GM12878 (cell line): ENCODE results near the gene GLTP. TPM values are rescaled to one million over a fixed set of nuclear protein-coding genes. Genes with fewer than 3 reads are reported as not detected.
A peak's percentile ranks its signal among the peaks of the same experiment; 100 is the strongest.

Experiments
- ATAC-seq: fragments of 200-7000 bp; cut with Tn5 transposase; 3 replicates; pipeline ENCODE4 v1.9.1; 2020; ENCODE audit warnings: mild to moderate bottlenecking, moderate library complexity
- BruUV-seq: library from RNA; stranded (reverse); fragments of 400-500 nt; replicated peaks from 2 replicates; lab custom pipeline; 2021; lab: Mats Ljungman, UMichigan
- CTCF ChIA-PET: fragments of 300-600 bp; sonication (Branson Sonifier 250); formaldehyde crosslinking; extraction: SDS; loops from one replicate; lab custom pipeline; 2021; ENCODE audit warnings: inconsistent platforms; lab: Yijun Ruan, JAX
- POLR2A ChIA-PET: fragments of 350-600 bp; formaldehyde crosslinking; extraction: SDS; loops from one replicate; lab custom pipeline; 2021; ENCODE audit warnings: inconsistent platforms; lab: Charles Lee
- RAD21 ChIA-PET: fragments of 300-600 bp; sonication (Branson Sonifier 250); formaldehyde crosslinking; loops from one replicate; lab custom pipeline; 2023; ENCODE audit warnings: antibody characterized with exemption; ENCODE audit not compliant: unreplicated experiment; lab: Charles Lee
- SMC1A ChIA-PET: fragments of 300-600 bp; sonication (Branson Sonifier 250); formaldehyde crosslinking; loops from one replicate; lab custom pipeline; 2023; ENCODE audit not compliant: unreplicated experiment, uncharacterized antibody; lab: Charles Lee
- DNase-seq: peaks from one replicate; pipeline ENCODE4 v3.0.0-alpha.2; 2011; ENCODE audit warnings: low read depth, low spot score
- FAIRE-seq: peaks from 3 replicates; lab custom pipeline; 2011; peaks lifted over from hg19 to GRCh38; lab: Jason Lieb, UNC
- H2AFZ ChIP-seq: 2 replicates; pipeline ENCODE4 v1.6.0; 2011; ENCODE audit warnings: low read depth, low read length, control low read depth; ENCODE audit not compliant: control insufficient read depth
- H3K27ac ChIP-seq: 2 replicates; pipeline ENCODE4 v1.5.1; 2011; ENCODE audit warnings: control low read depth; ENCODE audit not compliant: control insufficient read depth, insufficient read depth
- H3K27me3 ChIP-seq, 2 experiments: replicated peaks in 1 of 2; 2 replicates each; pipeline versions ENCODE4 v1.6.0 to v1.6.1; 2011; ENCODE audit warnings: low read length in 1 of 2; ENCODE audit not compliant: control insufficient read depth in 2 of 2, insufficient read depth in 2 of 2
- H3K36me3 ChIP-seq, 2 experiments: 2 replicates each; pipeline ENCODE4 v1.5.1; 2011; ENCODE audit warnings: low read length in 1 of 2; ENCODE audit not compliant: control insufficient read depth in 2 of 2, insufficient read depth in 2 of 2
- H3K4me1 ChIP-seq: 2 replicates; pipeline ENCODE4 v1.6.1; 2011; ENCODE audit warnings: mild to moderate bottlenecking, low read length, moderate library complexity, mixed read lengths; ENCODE audit not compliant: control insufficient read depth, insufficient read depth
- H3K4me2 ChIP-seq: 2 replicates; pipeline ENCODE4 v1.6.0; 2011; ENCODE audit warnings: control low read depth; ENCODE audit not compliant: control insufficient read depth, insufficient read depth
- H3K4me3 ChIP-seq: fragments of 200-600 bp; sonication (generic); 2 replicates; pipeline ENCODE4 v1.5.1; 2016
- H3K79me2 ChIP-seq: 2 replicates; pipeline ENCODE4 v1.6.0; 2011; ENCODE audit warnings: low read length; ENCODE audit not compliant: control insufficient read depth, insufficient read depth
- H3K9ac ChIP-seq: 2 replicates; pipeline ENCODE4 v1.8.0; 2011; ENCODE audit warnings: low read length, control low read depth, mixed read lengths; ENCODE audit not compliant: control insufficient read depth, insufficient read depth
- H3K9me3 ChIP-seq: replicated peaks from 3 replicates; pipeline ENCODE4 v1.5.1; 2011; ENCODE audit warnings: mild to moderate bottlenecking, low read length; ENCODE audit not compliant: control insufficient read depth, insufficient read depth
- H4K20me1 ChIP-seq: 2 replicates; pipeline ENCODE4 v1.6.0; 2011; ENCODE audit not compliant: control insufficient read depth, insufficient read depth
- CBX3 ChIP-seq: fragments of 200-600 bp; sonication (generic); IDR thresholded peaks from 2 replicates; pipeline ENCODE4 v1.6.1; 2016; ENCODE audit warnings: low read depth, borderline replicate concordance
- CHD2 ChIP-seq: IDR thresholded peaks from 2 replicates; pipeline ENCODE4 v1.6.1; 2011; ENCODE audit warnings: low read depth, low read length, improper control_type of control experiment, borderline replicate concordance
- CREM ChIP-seq: IDR thresholded peaks from 2 replicates; pipeline ENCODE4 v1.6.1; 2014; ENCODE audit warnings: antibody characterized with exemption, low read depth
- ESRRA ChIP-seq: IDR thresholded peaks from 2 replicates; pipeline ENCODE4 v1.6.1; 2012; ENCODE audit warnings: mild to moderate bottlenecking, low read length, improper control_type of control experiment
- HDAC2 ChIP-seq: fragments of 200-600 bp; sonication (generic); IDR thresholded peaks from 2 replicates; pipeline ENCODE4 v1.6.1; 2017
- JUNB ChIP-seq: IDR thresholded peaks from 2 replicates; pipeline ENCODE4 v1.6.1; 2016; ENCODE audit warnings: antibody characterized with exemption, mild to moderate bottlenecking
- KDM1A ChIP-seq: fragments of 200-600 bp; sonication (generic); IDR thresholded peaks from 2 replicates; pipeline ENCODE4 v1.6.1; 2016; ENCODE audit warnings: borderline replicate concordance
- MEF2A ChIP-seq: IDR thresholded peaks from 2 replicates; pipeline ENCODE4 v1.6.1; 2011; ENCODE audit warnings: low read depth, mild to moderate bottlenecking, low read length, moderate library complexity; ENCODE audit not compliant: insufficient read depth
- NR2F1 ChIP-seq: fragments of 450-650 bp; conservative IDR thresholded peaks from 2 replicates; pipeline ENCODE4 v1.6.1; 2017; ENCODE audit warnings: mild to moderate bottlenecking
- PAX8 ChIP-seq: fragments of 450-650 bp; IDR thresholded peaks from 2 replicates; pipeline ENCODE4 v1.6.1; 2017; ENCODE audit warnings: mild to moderate bottlenecking, moderate library complexity
- POU2F2 ChIP-seq: IDR thresholded peaks from 3 replicates; pipeline ENCODE4 v1.6.1; 2011; ENCODE audit warnings: low read depth, mild to moderate bottlenecking, low read length, borderline replicate concordance
- RBBP5 ChIP-seq: fragments of 200-600 bp; sonication (generic); conservative IDR thresholded peaks from 2 replicates; pipeline ENCODE4 v1.6.1; 2016
- SMC3 ChIP-seq: IDR thresholded peaks from 2 replicates; pipeline ENCODE4 v1.6.1; 2011; ENCODE audit warnings: low read length, improper control_type of control experiment, borderline replicate concordance
- YY1 ChIP-seq: IDR thresholded peaks from 2 replicates; pipeline ENCODE4 v1.6.1; 2011; ENCODE audit warnings: low read depth, mild to moderate bottlenecking, low read length
- ZNF274 ChIP-seq: IDR thresholded peaks from one replicate; pipeline ENCODE4 v1.8.0; 2011; ENCODE audit not compliant: insufficient read length, insufficient read depth
- ZNF384 ChIP-seq: IDR thresholded peaks from 2 replicates; pipeline ENCODE4 v1.6.1; 2012; ENCODE audit warnings: low read depth, mild to moderate bottlenecking, low read length, improper control_type of control experiment, borderline replicate concordance
- ZNF622 ChIP-seq: fragments of 450-650 bp; IDR thresholded peaks from 2 replicates; pipeline ENCODE4 v1.6.1; 2017; ENCODE audit warnings: mild to moderate bottlenecking, inconsistent platforms
- WGBS: methylation state at CpG from one replicate; pipeline ENCODE4 v1.1.6; 2016; ENCODE audit warnings: low lambda C conversion rate; ENCODE audit not compliant: insufficient replicate concordance, insufficient coverage; ENCODE audit errors: missing lambda C conversion rate; 5-methylcytosine and 5-hydroxymethylcytosine counted together
- in situ Hi-C: fragments of 300-500 bp; cut with MboI; formaldehyde crosslinking; loops from 9 replicates; pipeline ENCODE4 v1.14.3; 2018; ENCODE audit warnings: mixed read lengths
- intact Hi-C: fragments of 100-400 bp; cut with micrococcal nuclease; formaldehyde crosslinking; loops from one replicate; pipeline ENCODE4 v1.14.2; 2022; ENCODE audit not compliant: unreplicated experiment
- polyA plus RNA-seq, 11 experiments: library from polyadenylated mRNA; depleted of rRNA in 4 of 11; unstranded in 6 of 11; stranded (reverse) in 5 of 11; fragments of >200 nt; fragmentation: Nextera tagmentation in 4 of 11; fragmentation: Illumina TruSeq in 1 of 11; extraction: Ambion mirVana in 4 of 11; extraction: Trizol in 1 of 11; gene quantifications; 1 replicate in 1 of 11; 2 replicates in 10 of 11; pipeline versions ENCODE4 v1.2.1 to v1.2.3, GENCODE V29; 2011 to 2016; ENCODE audit warnings: inconsistent platforms in 2 of 11, missing spikeins in 2 of 11, low read depth in 1 of 11
- total RNA-seq, 4 experiments: library from RNA; depleted of rRNA in 3 of 4; stranded (reverse); fragments of >200 nt in 3 of 4; fragmentation: Illumina TruSeq in 1 of 4; extraction: Trizol in 1 of 4; gene quantifications; 2 replicates each; pipeline versions ENCODE4 v1.2.1 to v1.2.3, GENCODE V29; 2013 to 2021
- TF ChIP-seq, protein P1 (sequence below): fragments of 450-650 bp; IDR thresholded peaks from 2 replicates; pipeline ENCODE4 v1.6.1; 2016; ENCODE audit warnings: mild to moderate bottlenecking, moderate library complexity, borderline replicate concordance
- TF ChIP-seq, protein P2 (sequence below): fragments of 450-650 bp; IDR thresholded peaks from 2 replicates; pipeline ENCODE4 v1.6.1; 2017; ENCODE audit warnings: mild to moderate bottlenecking

The GLTP gene
- total and polyA plus RNA-seq, 10 of the 15 experiments (the other 5 are each of a cell fraction or from before 2014, with no cell fraction given): 16.8 to 44.0 (median 25.3) TPM

GRCh38 chr12:109844983-109845823 lies 35.1 kb downstream of the GLTP start:
- Histone ChIP-seq H3K4me1 (peaks cover 8% of the 10 kb centered on the region), H3K4me3 (peak overlapping the region; percentile 13; the same call in 1 of the 2 replicates), H3K9ac (no peak overlapping the region), H3K27me3 (no peaks in the 10 kb centered on the region), H3K4me2 (peak overlapping the region; percentile 99), H3K36me3 (no peaks in the 10 kb centered on the region), H3K9me3 (no peaks in the 10 kb centered on the region), H4K20me1 (no peaks in the 10 kb centered on the region), H3K79me2 (no peaks in the 10 kb centered on the region), H3K27ac (no peak overlapping the region), H2AFZ (peak overlapping the region; percentile 99)
- 4% methylated on average over 30 of the region's 30 CpGs for WGBS
- ChIA-PET RAD21 (interaction anchor here (0.5 to 3.1 kb wide), 12 partner anchors 10 to 273 kb away, joined by 3 to 17 read pairs (median 4); no protein-coding TSS in a partner anchor), SMC1A (interaction anchor here (0.9 to 5.4 kb wide), 12 partner anchors 9 to 419 kb away, joined by 3 to 40 read pairs (median 4); no protein-coding TSS in a partner anchor), POLR2A (interaction anchor here (0.6 to 1.2 kb wide), 2 partner anchors 31 to 55 kb away, joined by 3 read pairs; no protein-coding TSS in a partner anchor), CTCF (interaction anchor here (0.5 to 7.7 kb wide), 46 partner anchors 9 to 757 kb away, joined by 3 to 139 read pairs (median 5); partner anchors contain the start of genes MMAB, MVK and TCHP)
- peak; percentile 42 for DNase-seq
- in situ Hi-C loops: no loop called here
- no TSS peak for BruUV-seq
- ATAC-seq: peak; percentile 97
- no peak for FAIRE-seq
- intact Hi-C loops: loop anchor here (1.0 to 5.0 kb wide), 2 partner anchors 40 to 328 kb away; no protein-coding TSS in a partner anchor
- TF ChIP-seq ZNF622 (no peak), CHD2 (peak; percentile 39; the same call in 1 of the 2 replicates), SMC3 (peak; percentile 61), CBX3 (no peak), MEF2A (no peak), HDAC2 (no peak), CREM (no peak), NR2F1 (0 out of 2 replicates have a peak, but pooled peaks have one; percentile 13), ZNF274 (no peak), KDM1A (no peak), ZNF384 (no peak), JUNB (no peak), ESRRA (no peak), RBBP5 (no peak), POU2F2 (no peak; the same call in 2 of the 3 replicates), PAX8 (no peak), YY1 (peak; percentile 39; the same call in 1 of the 2 replicates)
- TF ChIP-seq, protein P1, sequence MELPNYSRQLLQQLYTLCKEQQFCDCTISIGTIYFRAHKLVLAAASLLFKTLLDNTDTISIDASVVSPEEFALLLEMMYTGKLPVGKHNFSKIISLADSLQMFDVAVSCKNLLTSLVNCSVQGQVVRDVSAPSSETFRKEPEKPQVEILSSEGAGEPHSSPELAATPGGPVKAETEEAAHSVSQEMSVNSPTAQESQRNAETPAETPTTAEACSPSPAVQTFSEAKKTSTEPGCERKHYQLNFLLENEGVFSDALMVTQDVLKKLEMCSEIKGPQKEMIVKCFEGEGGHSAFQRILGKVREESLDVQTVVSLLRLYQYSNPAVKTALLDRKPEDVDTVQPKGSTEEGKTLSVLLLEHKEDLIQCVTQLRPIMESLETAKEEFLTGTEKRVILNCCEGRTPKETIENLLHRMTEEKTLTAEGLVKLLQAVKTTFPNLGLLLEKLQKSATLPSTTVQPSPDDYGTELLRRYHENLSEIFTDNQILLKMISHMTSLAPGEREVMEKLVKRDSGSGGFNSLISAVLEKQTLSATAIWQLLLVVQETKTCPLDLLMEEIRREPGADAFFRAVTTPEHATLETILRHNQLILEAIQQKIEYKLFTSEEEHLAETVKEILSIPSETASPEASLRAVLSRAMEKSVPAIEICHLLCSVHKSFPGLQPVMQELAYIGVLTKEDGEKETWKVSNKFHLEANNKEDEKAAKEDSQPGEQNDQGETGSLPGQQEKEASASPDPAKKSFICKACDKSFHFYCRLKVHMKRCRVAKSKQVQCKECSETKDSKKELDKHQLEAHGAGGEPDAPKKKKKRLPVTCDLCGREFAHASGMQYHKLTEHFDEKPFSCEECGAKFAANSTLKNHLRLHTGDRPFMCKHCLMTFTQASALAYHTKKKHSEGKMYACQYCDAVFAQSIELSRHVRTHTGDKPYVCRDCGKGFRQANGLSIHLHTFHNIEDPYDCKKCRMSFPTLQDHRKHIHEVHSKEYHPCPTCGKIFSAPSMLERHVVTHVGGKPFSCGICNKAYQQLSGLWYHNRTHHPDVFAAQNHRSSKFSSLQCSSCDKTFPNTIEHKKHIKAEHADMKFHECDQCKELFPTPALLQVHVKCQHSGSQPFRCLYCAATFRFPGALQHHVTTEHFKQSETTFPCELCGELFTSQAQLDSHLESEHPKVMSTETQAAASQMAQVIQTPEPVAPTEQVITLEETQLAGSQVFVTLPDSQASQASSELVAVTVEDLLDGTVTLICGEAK: no peak
- TF ChIP-seq, protein P2, sequence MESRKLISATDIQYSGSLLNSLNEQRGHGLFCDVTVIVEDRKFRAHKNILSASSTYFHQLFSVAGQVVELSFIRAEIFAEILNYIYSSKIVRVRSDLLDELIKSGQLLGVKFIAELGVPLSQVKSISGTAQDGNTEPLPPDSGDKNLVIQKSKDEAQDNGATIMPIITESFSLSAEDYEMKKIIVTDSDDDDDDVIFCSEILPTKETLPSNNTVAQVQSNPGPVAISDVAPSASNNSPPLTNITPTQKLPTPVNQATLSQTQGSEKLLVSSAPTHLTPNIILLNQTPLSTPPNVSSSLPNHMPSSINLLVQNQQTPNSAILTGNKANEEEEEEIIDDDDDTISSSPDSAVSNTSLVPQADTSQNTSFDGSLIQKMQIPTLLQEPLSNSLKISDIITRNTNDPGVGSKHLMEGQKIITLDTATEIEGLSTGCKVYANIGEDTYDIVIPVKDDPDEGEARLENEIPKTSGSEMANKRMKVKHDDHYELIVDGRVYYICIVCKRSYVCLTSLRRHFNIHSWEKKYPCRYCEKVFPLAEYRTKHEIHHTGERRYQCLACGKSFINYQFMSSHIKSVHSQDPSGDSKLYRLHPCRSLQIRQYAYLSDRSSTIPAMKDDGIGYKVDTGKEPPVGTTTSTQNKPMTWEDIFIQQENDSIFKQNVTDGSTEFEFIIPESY: no peak
